HG02970 (cell line): ENCODE measurements around the gene XPA.
"Not testable (repeated sequence)": the region's sequence is repeated elsewhere in the genome, so short reads cannot be mapped to it uniquely, and the experiment has no call there.

ENCODE experiments used
- ATAC-seq: cut with Tn5 transposase; IDR thresholded peaks from one replicate; pipeline ENCODE4 v1.9.1; 2021; ENCODE audit warnings: mild to moderate bottlenecking, moderate library complexity, moderate number of reproducible peaks; ENCODE audit not compliant: unreplicated experiment, low FRiP score

Gene XPA

GRCh38 chr9:97696803-97697601, at the start of gene XPA:
TSS of gene XPA (minus strand) at chr9:97697340. CDS start at chr9:97697292, 48 bp downstream.
- peak; percentile 94 for ATAC-seq

GRCh38 chr9:97744710-97745708, 47.9 kb upstream of the XPA start:
- no peak for ATAC-seq

GRCh38 chr9:97744025-97744424, 46.9 kb upstream of the XPA start:
- ATAC-seq, result not testable (repeated sequence)

- ATAC-seq, result no peak
Observed at GRCh38 chr9:97742545-97742944, 45.4 kb upstream of the XPA start.

- ATAC-seq, result no peak
Observed at GRCh38 chr9:97741947-97742346, 44.8 kb upstream of the XPA start.

GRCh38 chr9:97740848-97741821, 44.0 kb upstream of the XPA start:
- ATAC-seq, result no peak

GRCh38 chr9:97737429-97737828, 40.3 kb upstream of the XPA start:
- no peak for ATAC-seq

GRCh38 chr9:97735070-97735600, 38.0 kb upstream of the XPA start:
- ATAC-seq, result no peak

GRCh38 chr9:97726716-97727115, 29.6 kb upstream of the XPA start:
- no peak for ATAC-seq

- ATAC-seq, result no peak
Observed at GRCh38 chr9:97723819-97724218, 26.7 kb upstream of the XPA start.

GRCh38 chr9:97722331-97722730, 25.2 kb upstream of the XPA start:
- ATAC-seq, result no peak

- no peak for ATAC-seq
Observed at GRCh38 chr9:97721396-97721795, 24.3 kb upstream of the XPA start.

- ATAC-seq, result no peak
Observed at GRCh38 chr9:97717866-97718265, 20.7 kb upstream of the XPA start.

- no peak for ATAC-seq
Observed at GRCh38 chr9:97714435-97714834, 17.3 kb upstream of the XPA start.

GRCh38 chr9:97711223-97711626, 14.1 kb upstream of the XPA start:
- no peak for ATAC-seq

- ATAC-seq, result no peak
Observed at GRCh38 chr9:97710356-97711222, 13.4 kb upstream of the XPA start.

- ATAC-seq, result no peak
Observed at GRCh38 chr9:97706246-97706645, 9.1 kb upstream of the XPA start.

GRCh38 chr9:97705354-97705950, 8.3 kb upstream of the XPA start:
- no peak for ATAC-seq

- ATAC-seq, result no peak
Observed at GRCh38 chr9:97704851-97705250, 7.7 kb upstream of the XPA start.
